Smooth muscle cell (in vitro differentiated cells): ENCODE measurements around the gene SLC16A7. TPM values are rescaled to one million over a fixed set of nuclear protein-coding genes. Genes with fewer than 3 reads are reported as not detected.

ENCODE experiments used
- DNase-seq: peaks from one replicate; lab custom pipeline; 2025; ENCODE audit not compliant: unreplicated experiment; lab: John Stamatoyannopoulos, UW
- H2AFZ ChIP-seq: fragments of 200-600 bp; sonication (generic); 2 replicates; pipeline ENCODE4 v1.6.0; 2016; ENCODE audit warnings: antibody characterized with exemption, low read depth, mild to moderate bottlenecking
- H3F3A ChIP-seq: fragments of 200-600 bp; sonication (generic); 2 replicates; pipeline ENCODE4 v1.6.0; 2017; ENCODE audit warnings: antibody characterized with exemption, low read depth
- H3K27ac ChIP-seq: fragments of 200-600 bp; sonication (generic); 2 replicates; pipeline ENCODE4 v1.5.1; 2016; ENCODE audit warnings: low read depth, mild to moderate bottlenecking
- H3K27me3 ChIP-seq: fragments of 200-600 bp; sonication (generic); 2 replicates; pipeline ENCODE4 v1.6.1; 2016; ENCODE audit warnings: low read depth, mild to moderate bottlenecking
- H3K36me3 ChIP-seq: fragments of 200-600 bp; sonication (generic); 2 replicates; pipeline ENCODE4 v1.5.1; 2016; ENCODE audit warnings: low read depth
- H3K4me1 ChIP-seq: fragments of 200-600 bp; sonication (generic); 2 replicates; pipeline ENCODE4 v1.5.1; 2016; ENCODE audit warnings: low read depth
- H3K4me2 ChIP-seq: fragments of 200-600 bp; sonication (generic); 2 replicates; pipeline ENCODE4 v1.6.0; 2016; ENCODE audit warnings: mild to moderate bottlenecking
- H3K4me3 ChIP-seq: fragments of 200-600 bp; sonication (generic); 2 replicates; pipeline ENCODE4 v1.5.1; 2016; ENCODE audit warnings: mild to moderate bottlenecking
- H3K79me2 ChIP-seq: fragments of 200-600 bp; sonication (generic); 2 replicates; pipeline ENCODE4 v1.6.0; 2016; ENCODE audit warnings: low read depth, mild to moderate bottlenecking
- H3K9ac ChIP-seq: fragments of 200-600 bp; sonication (generic); 2 replicates; pipeline ENCODE4 v1.6.0; 2016; ENCODE audit warnings: low read depth
- H3K9me3 ChIP-seq: fragments of 200-600 bp; sonication (generic); replicated peaks from 2 replicates; pipeline ENCODE4 v1.5.1; 2016; ENCODE audit warnings: low read depth
- H4K20me1 ChIP-seq: fragments of 200-600 bp; sonication (generic); 2 replicates; pipeline ENCODE4 v1.6.0; 2016; ENCODE audit warnings: low read depth
- WGBS: methylation state at CpG from one replicate; pipeline ENCODE4 v1.1.7; 2016; ENCODE audit warnings: low lambda C conversion rate; 5-methylcytosine and 5-hydroxymethylcytosine counted together
- polyA plus RNA-seq: library from polyadenylated mRNA; unstranded; fragments of >200 nt; fragmentation: Nextera tagmentation; extraction: Ambion mirVana; gene quantifications from 2 replicates; pipeline ENCODE4 v1.2.1, GENCODE V29; 2016
- total RNA-seq: library from RNA; depleted of rRNA; stranded (reverse); fragments of >200 nt; gene quantifications from 2 replicates; pipeline ENCODE4 v1.2.3, GENCODE V29; 2014
- TF ChIP-seq, protein P1 (sequence below): fragments of 200-600 bp; sonication (generic); IDR thresholded peaks from 2 replicates; pipeline ENCODE4 v1.5.1; 2017; ENCODE audit warnings: borderline replicate concordance, mild to moderate bottlenecking, antibody characterized with exemption; ENCODE audit not compliant: insufficient read depth, poor library complexity, severe bottlenecking

Gene SLC16A7
- total and polyA plus RNA-seq, 2 experiments from 2014 or later, result 1.6 to 13.8 TPM

DNA sequence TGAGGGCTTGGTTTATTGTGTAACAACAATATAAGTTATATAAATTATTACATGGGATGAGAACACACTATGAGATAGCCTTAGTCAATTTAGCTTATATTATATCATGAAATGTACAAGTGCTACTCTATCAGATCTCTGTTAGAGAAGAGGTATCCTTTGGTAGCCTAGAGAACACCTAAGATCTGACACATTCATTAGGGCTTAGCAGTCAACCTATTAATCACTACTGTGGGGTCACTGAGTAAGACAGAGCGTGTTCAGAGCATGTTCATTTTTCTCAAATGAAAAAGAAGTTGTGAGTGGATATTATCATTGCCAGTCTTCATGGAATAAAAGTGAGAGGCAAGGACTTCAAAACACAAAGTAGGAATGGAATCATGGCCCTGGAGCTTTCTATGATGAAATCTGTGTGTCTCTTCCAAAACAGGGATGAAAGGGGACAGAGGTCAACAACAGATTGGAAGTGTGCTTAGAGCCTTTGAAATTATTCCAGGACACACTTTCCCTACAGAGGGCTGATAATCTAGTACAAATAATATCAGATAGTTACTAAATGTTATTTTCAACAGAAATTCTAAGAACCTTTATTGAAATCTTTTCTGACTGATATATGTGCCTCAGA, 114.3 kb downstream of the SLC16A7 start:
- H3K4me2 ChIP-seq, result no peak overlapping the region
- no peaks in the 10 kb centered on the region for H4K20me1 ChIP-seq
- 93% methylated on average over 1 of the region's 1 CpG for WGBS
- peaks cover 7% of the 10 kb centered on the region for H3F3A ChIP-seq
- peaks cover 9% of the 10 kb centered on the region for H3K4me1 ChIP-seq
- H3K9ac ChIP-seq, result no peak overlapping the region
- no peak overlapping the region for H2AFZ ChIP-seq
- H3K4me3 ChIP-seq, result no peak overlapping the region
- H3K79me2 ChIP-seq, result no peaks in the 10 kb centered on the region
- no peaks in the 10 kb centered on the region for H3K9me3 ChIP-seq
- H3K27me3 ChIP-seq, result no peaks in the 10 kb centered on the region
- H3K36me3 ChIP-seq, result no peaks in the 10 kb centered on the region
- no peak for DNase-seq
- H3K27ac ChIP-seq, result no peak overlapping the region
- TF ChIP-seq, protein P1, sequence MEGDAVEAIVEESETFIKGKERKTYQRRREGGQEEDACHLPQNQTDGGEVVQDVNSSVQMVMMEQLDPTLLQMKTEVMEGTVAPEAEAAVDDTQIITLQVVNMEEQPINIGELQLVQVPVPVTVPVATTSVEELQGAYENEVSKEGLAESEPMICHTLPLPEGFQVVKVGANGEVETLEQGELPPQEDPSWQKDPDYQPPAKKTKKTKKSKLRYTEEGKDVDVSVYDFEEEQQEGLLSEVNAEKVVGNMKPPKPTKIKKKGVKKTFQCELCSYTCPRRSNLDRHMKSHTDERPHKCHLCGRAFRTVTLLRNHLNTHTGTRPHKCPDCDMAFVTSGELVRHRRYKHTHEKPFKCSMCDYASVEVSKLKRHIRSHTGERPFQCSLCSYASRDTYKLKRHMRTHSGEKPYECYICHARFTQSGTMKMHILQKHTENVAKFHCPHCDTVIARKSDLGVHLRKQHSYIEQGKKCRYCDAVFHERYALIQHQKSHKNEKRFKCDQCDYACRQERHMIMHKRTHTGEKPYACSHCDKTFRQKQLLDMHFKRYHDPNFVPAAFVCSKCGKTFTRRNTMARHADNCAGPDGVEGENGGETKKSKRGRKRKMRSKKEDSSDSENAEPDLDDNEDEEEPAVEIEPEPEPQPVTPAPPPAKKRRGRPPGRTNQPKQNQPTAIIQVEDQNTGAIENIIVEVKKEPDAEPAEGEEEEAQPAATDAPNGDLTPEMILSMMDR, result no peak

DNA sequence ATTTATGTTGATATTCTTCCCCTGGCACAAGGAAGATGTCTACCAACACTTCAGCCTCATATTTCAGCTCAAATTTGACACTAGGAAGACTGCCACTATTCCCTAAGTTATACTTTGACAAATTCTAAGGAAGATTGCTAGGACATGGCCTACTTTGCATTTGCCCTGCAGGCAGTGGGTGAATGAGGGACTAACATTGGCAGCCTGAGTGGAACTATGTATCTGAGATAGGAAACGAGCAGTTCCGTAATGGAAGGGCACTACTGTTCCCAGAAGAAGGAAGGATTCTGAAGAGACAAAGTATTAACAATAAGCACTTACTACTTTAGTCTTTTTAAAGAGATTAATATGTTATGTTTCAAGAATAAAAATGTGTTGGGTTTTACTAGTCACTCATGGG, 115.1 kb downstream of the SLC16A7 start:
- no peak overlapping the region for H3K4me2 ChIP-seq
- no peak overlapping the region for H3K4me3 ChIP-seq
- WGBS, result 90% methylated on average over 2 of the region's 2 CpGs
- DNase-seq, result no peak
- H4K20me1 ChIP-seq, result no peaks in the 10 kb centered on the region
- no peaks in the 10 kb centered on the region for H3K36me3 ChIP-seq
- no peak overlapping the region for H2AFZ ChIP-seq
- no peaks in the 10 kb centered on the region for H3K27me3 ChIP-seq
- peaks cover 9% of the 10 kb centered on the region for H3K4me1 ChIP-seq
- H3K79me2 ChIP-seq, result no peaks in the 10 kb centered on the region
- H3F3A ChIP-seq, result peaks cover 7% of the 10 kb centered on the region
- TF ChIP-seq, protein P1, result no peak
- H3K9ac ChIP-seq, result no peak overlapping the region
- no peak overlapping the region for H3K27ac ChIP-seq
- H3K9me3 ChIP-seq, result no peaks in the 10 kb centered on the region

DNA sequence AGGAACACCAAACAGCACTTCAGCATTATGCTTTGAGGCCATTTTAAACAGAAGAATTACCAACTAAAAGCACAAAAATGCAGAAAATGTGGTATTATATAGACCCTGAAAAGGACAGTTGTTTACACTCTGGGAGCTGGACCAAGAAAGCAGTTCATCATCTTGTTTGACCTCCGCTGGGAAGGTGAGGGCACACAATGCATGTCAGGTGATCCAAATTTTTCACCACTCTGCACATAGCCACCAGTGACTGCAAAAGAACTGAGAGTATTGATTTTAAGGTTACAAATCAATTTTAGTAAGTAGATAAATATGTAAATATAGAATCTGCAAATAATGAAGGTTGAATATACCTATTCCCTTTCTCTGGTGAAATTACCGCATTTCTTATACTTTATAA, 119.6 kb downstream of the SLC16A7 start:
- DNase-seq, result no peak
- no peaks in the 10 kb centered on the region for H4K20me1 ChIP-seq
- H3K9me3 ChIP-seq, result no peaks in the 10 kb centered on the region
- no peak overlapping the region for H3K4me2 ChIP-seq
- TF ChIP-seq, protein P1, result no peak
- no peaks in the 10 kb centered on the region for H3K4me1 ChIP-seq
- no peak overlapping the region for H3K4me3 ChIP-seq
- no peak overlapping the region for H3K9ac ChIP-seq
- no peaks in the 10 kb centered on the region for H3F3A ChIP-seq
- H2AFZ ChIP-seq, result no peak overlapping the region
- H3K36me3 ChIP-seq, result no peaks in the 10 kb centered on the region
- WGBS, result 97% methylated on average over 2 of the region's 2 CpGs
- H3K27ac ChIP-seq, result no peak overlapping the region
- H3K79me2 ChIP-seq, result no peaks in the 10 kb centered on the region
- no peaks in the 10 kb centered on the region for H3K27me3 ChIP-seq

DNA sequence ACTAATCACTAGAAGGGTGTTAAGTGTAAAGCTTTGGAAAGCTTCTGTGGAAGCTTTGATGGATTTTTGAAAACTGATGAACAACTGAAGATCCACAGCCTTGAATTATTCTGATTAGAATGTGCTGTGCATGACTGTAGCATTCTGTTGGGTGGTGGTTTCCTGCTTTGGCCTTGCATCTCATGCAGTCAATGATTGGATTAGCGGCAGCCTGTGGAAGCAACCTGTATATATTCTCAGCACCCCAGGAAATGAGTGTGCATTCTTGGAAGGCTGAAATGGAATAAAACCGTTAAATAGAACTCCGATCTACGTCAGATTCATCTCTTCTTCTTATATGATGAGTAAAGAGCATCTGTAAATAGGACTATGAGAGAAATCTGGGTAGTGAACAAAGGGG, 120.2 kb downstream of the SLC16A7 start:
- no peak overlapping the region for H3K27ac ChIP-seq
- H3K4me2 ChIP-seq, result no peak overlapping the region
- DNase-seq, result no peak
- no peak overlapping the region for H2AFZ ChIP-seq
- H4K20me1 ChIP-seq, result no peaks in the 10 kb centered on the region
- H3K9ac ChIP-seq, result no peak overlapping the region
- H3K4me3 ChIP-seq, result no peak overlapping the region
- H3F3A ChIP-seq, result no peaks in the 10 kb centered on the region
- no peaks in the 10 kb centered on the region for H3K4me1 ChIP-seq
- H3K79me2 ChIP-seq, result no peaks in the 10 kb centered on the region
- H3K36me3 ChIP-seq, result no peaks in the 10 kb centered on the region
- no peaks in the 10 kb centered on the region for H3K9me3 ChIP-seq
- no peaks in the 10 kb centered on the region for H3K27me3 ChIP-seq
- TF ChIP-seq, protein P1, result no peak
- WGBS, result 96% methylated on average over 4 of the region's 4 CpGs
